RWPE1 (cell line): Measurements from ENCODE around the gene PKNOX2.

ENCODE experiments used
- CTCF ChIA-PET: fragments of 350-600 bp; sonication (Branson Sonifier 250); formaldehyde crosslinking; extraction: SDS; loops from one replicate; lab custom pipeline; 2021; lab: Yijun Ruan, JAX
- POLR2A ChIA-PET: fragments of 400-600 bp; formaldehyde crosslinking; extraction: SDS; loops from one replicate; lab custom pipeline; 2020; ENCODE audit warnings: antibody characterized with exemption; ENCODE audit not compliant: low non-redundant PET; lab: Yijun Ruan, JAX
- DNase-seq: peaks from one replicate; pipeline ENCODE4 v3.0.0; 2012; ENCODE audit warnings: low spot score
- H3K27ac ChIP-seq: fragments of 450-650 bp; 2 replicates; pipeline ENCODE4 v1.5.1; 2017
- CTCF ChIP-seq: fragments of 450-650 bp; conservative IDR thresholded peaks from 2 replicates; pipeline ENCODE4 v1.5.1; 2017; ENCODE audit warnings: low read depth, mild to moderate bottlenecking

PKNOX2 gene

DNA sequence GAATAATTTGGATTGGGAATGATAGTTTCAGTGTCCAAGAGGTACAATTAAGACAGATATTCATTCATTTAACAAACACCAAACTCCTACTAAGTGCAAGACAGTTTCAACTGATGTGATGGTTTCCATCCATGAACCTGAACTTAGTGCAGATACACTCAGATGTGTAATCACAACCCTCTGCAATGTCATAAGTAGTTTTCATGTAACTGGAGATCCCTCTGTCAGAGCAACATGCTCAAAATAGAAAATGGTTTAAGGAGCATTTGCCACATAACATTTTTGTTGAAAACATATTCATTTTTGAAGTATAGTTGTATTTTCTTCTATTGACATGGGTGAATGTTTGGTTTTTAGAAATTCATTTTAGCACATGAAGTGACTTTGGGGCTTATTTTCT is 16.5 kb upstream of the PKNOX2 start:
- no peak for TF ChIP-seq CTCF
- DNase-seq, result no peak
- ChIA-PET POLR2A (no interaction called here), CTCF (no interaction called here)
- H3K27ac ChIP-seq, result no peak overlapping the region

DNA sequence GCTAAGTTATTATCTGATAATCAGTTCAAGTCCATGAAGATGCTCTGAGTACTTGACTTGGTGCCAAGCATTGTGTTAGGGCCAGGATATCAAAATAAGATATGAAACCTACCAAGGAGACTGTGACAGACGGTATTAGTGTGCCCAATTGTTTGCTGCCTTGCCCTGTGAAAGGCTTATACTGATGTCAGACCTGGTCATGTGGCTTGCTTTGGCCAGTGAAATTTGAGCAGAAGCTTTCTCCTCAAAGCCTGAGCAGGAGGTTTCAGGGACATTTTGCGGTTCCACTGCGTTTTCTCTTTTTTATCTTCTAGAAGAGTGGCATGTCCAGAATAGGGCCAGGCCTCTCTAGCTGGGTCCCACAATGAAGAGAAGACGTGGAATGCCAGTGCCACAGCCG is 15.8 kb upstream of the PKNOX2 start:
- H3K27ac ChIP-seq, result no peak overlapping the region
- DNase-seq, result no peak
- ChIA-PET POLR2A (no interaction called here), CTCF (interaction anchor here (0.5 to 0.7 kb wide), 2 partner anchors 23 to 424 kb away, joined by 3 read pairs; no protein-coding TSS in a partner anchor)
- no peak for TF ChIP-seq CTCF

GRCh38 chr11:125153837-125154236 is 10.7 kb upstream of the PKNOX2 start:
- no peak overlapping the region for H3K27ac ChIP-seq
- no peak for TF ChIP-seq CTCF
- DNase-seq, result no peak
- ChIA-PET POLR2A (no interaction called here), CTCF (interaction anchor here (0.6 to 0.7 kb wide), 2 partner anchors 144 to 156 kb away, joined by 3 read pairs; no protein-coding TSS in a partner anchor)

DNA sequence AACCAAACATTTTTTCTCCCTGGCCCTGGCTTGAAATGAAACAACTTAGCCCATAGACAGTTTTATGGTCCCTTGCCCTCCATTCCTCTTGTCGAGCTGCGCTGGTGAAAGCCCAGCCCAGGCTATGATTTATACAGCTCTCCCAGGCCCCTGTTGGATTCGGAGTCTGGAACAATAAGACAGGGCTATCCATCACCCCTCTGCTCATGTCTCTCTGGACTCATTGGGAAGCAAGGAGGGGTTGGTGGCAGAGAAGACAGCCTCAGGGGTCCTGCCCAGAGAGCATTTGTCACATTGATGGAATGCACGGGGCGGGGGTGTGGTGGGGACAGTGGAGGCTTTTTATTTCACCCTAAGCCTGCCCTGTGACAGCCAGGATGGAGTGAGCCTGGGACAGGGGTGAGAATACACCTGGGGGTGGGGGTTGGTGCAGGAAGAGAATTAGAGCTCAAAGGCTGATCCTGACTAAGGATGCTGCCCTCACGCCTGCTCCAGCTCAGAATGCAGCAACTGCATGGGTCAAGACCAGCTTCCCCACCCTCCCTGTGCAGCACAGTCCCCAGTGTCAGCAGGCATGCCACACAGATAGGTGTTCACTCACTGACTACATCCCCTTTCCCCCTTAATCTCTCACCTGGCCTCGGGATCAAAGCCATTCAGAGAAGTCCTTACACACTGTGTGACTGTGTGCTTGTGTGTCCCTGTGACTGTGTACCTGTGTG is 10.0 kb upstream of the PKNOX2 start:
- POLR2A ChIA-PET, result no interaction called here
- TF ChIP-seq CTCF, result no peak
- DNase-seq, result no peak
- CTCF ChIA-PET, result interaction anchor here (0.6 kb wide), 1 partner anchor 144 kb away, joined by 3 read pairs; no protein-coding TSS in a partner anchor
- H3K27ac ChIP-seq, result no peak overlapping the region

DNA sequence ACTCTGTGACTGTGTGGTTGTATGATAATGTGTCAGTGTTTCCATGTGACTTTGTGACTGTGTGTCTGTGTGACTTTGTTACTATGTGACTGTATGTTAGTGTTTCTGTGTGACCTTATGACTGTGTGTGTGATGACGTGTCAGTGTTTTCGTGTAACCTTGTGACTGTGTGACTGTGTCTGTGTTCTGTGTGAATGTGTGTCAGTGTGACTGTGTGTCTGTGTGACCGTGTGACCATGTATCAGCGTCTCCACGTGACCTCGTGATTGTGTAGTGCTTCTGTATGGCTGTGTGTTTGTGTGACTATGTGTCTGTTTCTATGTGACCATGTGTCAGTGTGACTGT is 9.5 kb upstream of the PKNOX2 start:
- CTCF ChIA-PET, result no interaction called here
- POLR2A ChIA-PET, result no interaction called here
- H3K27ac ChIP-seq, result no peak overlapping the region
- no peak for TF ChIP-seq CTCF
- no peak for DNase-seq

- H3K27ac ChIP-seq, result no peak overlapping the region
- ChIA-PET POLR2A (no interaction called here), CTCF (interaction anchor here (2.2 kb wide), 1 partner anchor 14 kb away, joined by 10 read pairs; no protein-coding TSS in a partner anchor)
- TF ChIP-seq CTCF, result no peak
- DNase-seq, result no peak
These were observed 8.8 kb upstream of the PKNOX2 start for GRCh38 chr11:125155767-125156166.
